ENCODE measurements around the gene YPEL2.

GRCh38 chr17:59420901-59421300 lies 89.4 kb downstream of the YPEL2 start:
- no peak for TF ChIP-seq CTCF (conservative IDR thresholded peaks at IDR 0.05)
- no peak for TF ChIP-seq ZFX (IDR thresholded peaks at IDR 0.05)
